Activated CD4-positive, alpha-beta T cell treated with anti-CD3 and anti-CD28 coated beads, Interleukin-2, amount 50 U/mL, for 1 hour (primary cell): ENCODE measurements around the gene NEK1.
"Not testable (repeated sequence)": the region's sequence is repeated elsewhere in the genome, so short reads cannot be mapped to it uniquely, and the experiment has no call there.

Experiments used
- DNase-seq: peaks from one replicate; pipeline ENCODE4 v3.0.0-alpha.2; 2020

The NEK1 gene

GRCh38 chr4:169493164-169493524 lies 119.2 kb downstream of the NEK1 start:
- no peak for DNase-seq

GRCh38 chr4:169492436-169493163 lies 119.8 kb downstream of the NEK1 start:
- peak; percentile 6 for DNase-seq

- no peak for DNase-seq
Measured at GRCh38 chr4:169491211-169491610, 121.2 kb downstream of the NEK1 start.

GRCh38 chr4:169489306-169489705 lies 123.1 kb downstream of the NEK1 start:
- DNase-seq = no peak

- peak; percentile 13 for DNase-seq
Measured at GRCh38 chr4:169485791-169486742, 126.3 kb downstream of the NEK1 start.

- DNase-seq = no peak
Measured at GRCh38 chr4:169485086-169485485, 127.3 kb downstream of the NEK1 start.

GRCh38 chr4:169484485-169484884 lies 127.9 kb downstream of the NEK1 start:
- DNase-seq = no peak

GRCh38 chr4:169464080-169464479 lies 148.3 kb downstream of the NEK1 start:
- DNase-seq = no peak

- no peak for DNase-seq
Measured at GRCh38 chr4:169460081-169460480, 152.3 kb downstream of the NEK1 start.

- DNase-seq = no peak
Measured at GRCh38 chr4:169458575-169458974, 153.8 kb downstream of the NEK1 start.

GRCh38 chr4:169452644-169453043 lies 159.7 kb downstream of the NEK1 start:
- not testable (repeated sequence) for DNase-seq

- not testable (repeated sequence) for DNase-seq
Measured at GRCh38 chr4:169448935-169449334, 163.4 kb downstream of the NEK1 start.

- no peak for DNase-seq
Measured at GRCh38 chr4:169446824-169447223, 165.6 kb downstream of the NEK1 start.

- DNase-seq = no peak
Measured at GRCh38 chr4:169443748-169444147, 168.6 kb downstream of the NEK1 start.

GRCh38 chr4:169440446-169440845 lies 171.9 kb downstream of the NEK1 start:
- DNase-seq = no peak

- no peak for DNase-seq
Measured at GRCh38 chr4:169439244-169439643, 173.1 kb downstream of the NEK1 start.

- no peak for DNase-seq
Measured at GRCh38 chr4:169438057-169438480, 174.3 kb downstream of the NEK1 start.

- no peak for DNase-seq
Measured at GRCh38 chr4:169437299-169438047, 174.9 kb downstream of the NEK1 start.

- DNase-seq = no peak
Measured at GRCh38 chr4:169436734-169437133, 175.6 kb downstream of the NEK1 start.

- DNase-seq = no peak
Measured at GRCh38 chr4:169428376-169428775, 184.0 kb downstream of the NEK1 start.

GRCh38 chr4:169427727-169428126 lies 184.7 kb downstream of the NEK1 start:
- DNase-seq = not testable (repeated sequence)

GRCh38 chr4:169420291-169420690 lies 192.1 kb downstream of the NEK1 start:
- DNase-seq = no peak

- DNase-seq = no peak
Measured at GRCh38 chr4:169418846-169419245, 193.5 kb downstream of the NEK1 start.
